ENCODE results near the gene GAS2L2.
A peak's percentile ranks its signal among the peaks of the same experiment; 100 is the strongest.

GAS2L2 gene

DNA sequence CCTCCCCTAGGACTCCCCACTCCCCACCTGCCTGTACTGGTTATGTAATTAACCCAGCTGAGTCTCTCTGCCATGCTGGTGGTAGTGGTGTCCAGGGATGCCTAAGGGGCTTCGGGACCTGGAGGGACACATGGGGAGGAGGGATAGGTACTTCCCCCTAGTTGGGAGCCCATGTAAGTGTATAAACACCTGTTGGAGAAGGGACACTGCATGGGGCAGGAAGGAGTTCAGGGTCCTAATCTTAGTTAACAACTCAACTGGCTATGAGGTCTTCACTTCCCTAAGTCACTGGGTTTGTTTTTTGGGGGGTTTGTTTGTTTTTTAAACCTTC, 20.3 kb downstream of the GAS2L2 start:
- no peaks in the 10 kb centered on the region for H3K9me3 ChIP-seq (ENCODE audit: control insufficient read depth, insufficient read depth, low read length)
- peaks cover 13% of the 10 kb centered on the region for H3K4me1 ChIP-seq (ENCODE audit: insufficient read depth, low read length)
- H3K36me3 ChIP-seq (ENCODE audit: insufficient read depth, low read length) = no peaks in the 10 kb centered on the region
- H3K9ac ChIP-seq (ENCODE audit: low read depth, low read length) = no peak overlapping the region; the same call in 1 of the 2 replicates

DNA sequence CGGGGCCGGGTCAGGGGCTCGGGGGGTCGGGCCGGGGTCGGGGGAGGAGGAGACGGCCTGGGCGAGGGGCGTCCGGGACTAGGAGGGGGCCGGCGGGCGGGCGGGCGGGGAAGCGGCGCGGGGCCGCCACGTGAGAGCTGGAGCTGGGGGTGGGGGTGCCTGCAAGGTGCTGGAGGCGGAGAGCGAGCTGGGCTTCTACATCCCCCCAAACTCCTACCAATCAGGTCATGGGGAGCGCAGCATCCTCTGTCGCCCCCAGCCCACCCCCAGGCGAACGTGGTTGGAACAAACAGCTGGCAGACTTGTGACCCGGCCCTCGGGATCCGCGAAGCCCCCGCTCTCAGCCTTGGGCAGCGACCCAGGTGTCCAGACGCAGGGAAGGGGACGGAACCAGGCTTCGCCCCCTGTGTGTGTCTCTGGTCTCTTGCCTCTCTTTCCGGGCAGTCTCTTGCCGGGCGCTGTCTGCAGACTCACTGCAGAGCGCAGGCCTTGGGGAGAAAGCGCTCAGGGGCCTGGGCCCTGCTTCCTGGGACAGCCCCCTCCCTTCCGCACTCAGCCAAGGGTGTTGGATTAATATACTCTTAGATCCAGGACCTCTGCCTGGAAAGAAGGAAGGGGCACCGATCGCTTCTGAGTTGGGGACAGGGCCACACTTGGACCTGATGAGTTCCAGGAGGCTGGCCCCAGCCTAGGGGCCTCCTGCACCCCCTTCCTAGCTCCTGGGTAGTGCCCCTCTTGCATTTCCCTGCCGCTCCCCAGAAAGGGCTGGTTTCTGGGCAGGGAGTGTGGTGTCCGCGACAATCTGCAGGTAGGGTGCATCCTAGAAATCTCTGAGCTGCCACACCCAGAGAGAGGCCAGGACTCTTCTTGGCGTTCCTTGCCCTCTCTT, 20.9 kb downstream of the GAS2L2 start:
- H3K9ac ChIP-seq (ENCODE audit: low read depth, low read length) = peak overlapping the region; percentile 64

DNA sequence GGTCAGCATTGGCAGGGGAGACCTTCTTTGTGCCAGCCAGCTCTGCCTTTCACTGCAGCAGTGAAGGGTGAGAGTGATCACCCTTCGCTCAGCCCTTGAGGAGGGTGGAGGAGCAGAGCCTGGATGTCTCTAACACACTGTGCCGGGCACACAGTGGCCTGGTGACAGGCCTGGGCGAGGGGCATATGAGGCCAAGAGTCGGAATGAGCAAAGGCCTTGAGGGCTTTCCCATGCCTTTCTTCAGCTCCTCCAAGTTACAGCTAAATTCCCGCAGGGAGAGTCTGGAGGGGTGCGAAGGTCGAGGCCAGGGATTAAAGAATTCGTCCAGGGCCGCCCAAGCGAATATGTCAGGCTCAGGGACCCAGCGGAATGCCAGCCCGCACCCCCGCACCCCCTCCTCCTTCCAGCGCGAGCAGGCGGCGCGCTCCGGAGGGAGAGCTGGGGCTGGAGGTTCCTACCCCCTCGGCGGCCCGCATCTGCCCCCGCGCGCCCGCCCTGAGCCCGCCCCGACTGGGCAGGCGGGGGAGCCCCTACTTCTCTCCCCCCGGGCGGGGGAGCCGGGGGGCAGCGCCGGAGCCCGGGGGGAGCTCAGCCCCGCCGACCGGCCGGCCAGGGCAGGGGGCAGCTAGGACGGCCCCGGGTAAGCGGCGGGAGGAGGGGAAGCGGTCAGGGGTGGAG, 21.7 kb downstream of the GAS2L2 start, which contains the start of gene RASL10B:
Gene RASL10B (plus strand): TSS at position 401 of the 678 bp plus-strand sequence. CDS start 3,546 bp downstream, outside the sequence.
- H3K4me1 ChIP-seq (ENCODE audit: insufficient read depth, low read length) = peaks cover 13% of the 10 kb centered on the region
- H3K9me3 ChIP-seq (ENCODE audit: control insufficient read depth, insufficient read depth, low read length) = no peaks in the 10 kb centered on the region
- H3K9ac ChIP-seq (ENCODE audit: low read depth, low read length) = peak within 1 kb of the TSS; percentile 64
- H3K36me3 ChIP-seq (ENCODE audit: insufficient read depth, low read length) = no peaks in the 10 kb centered on the region

More for the DNA sequence above, 20.9 kb downstream of the GAS2L2 start:
- no peaks in the 10 kb centered on the region for H3K36me3 ChIP-seq (ENCODE audit: insufficient read depth, low read length)
- no peaks in the 10 kb centered on the region for H3K9me3 ChIP-seq (ENCODE audit: control insufficient read depth, insufficient read depth, low read length)
- peaks cover 13% of the 10 kb centered on the region for H3K4me1 ChIP-seq (ENCODE audit: insufficient read depth, low read length)

DNA sequence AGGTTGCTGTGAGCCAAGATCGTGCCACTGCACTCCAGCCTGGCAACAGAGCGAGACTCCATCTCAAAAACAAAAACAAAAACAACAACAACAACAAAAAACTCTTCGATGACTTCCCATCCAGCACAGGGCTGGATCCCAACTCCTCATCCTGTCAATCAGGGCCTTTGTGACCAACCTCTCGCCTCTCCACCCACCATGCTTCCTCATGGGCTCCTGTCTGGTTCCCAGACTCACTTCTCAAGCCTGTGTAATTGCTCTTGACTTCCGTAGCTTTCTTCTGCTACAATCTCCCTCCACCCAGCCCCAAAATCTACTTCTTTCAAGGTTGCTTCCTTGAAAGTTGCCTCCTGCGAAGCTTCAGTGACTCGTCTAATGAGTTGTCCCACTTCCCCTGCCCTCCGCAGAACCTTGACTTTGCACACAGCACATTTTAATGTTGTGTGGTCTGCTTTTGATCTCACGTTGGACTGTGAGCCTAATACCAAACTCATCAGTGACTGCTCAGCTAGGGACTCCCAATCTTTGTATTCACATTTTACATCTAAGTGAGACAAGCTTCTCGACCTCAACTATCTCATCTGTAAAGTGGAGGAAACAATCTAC, 22.5 kb downstream of the GAS2L2 start:
- Histone ChIP-seq H3K36me3 (ENCODE audit: insufficient read depth, low read length) (0 out of 2 replicates have a peak, but pooled peaks cover under 1% of the 10 kb centered on the region), H3K9ac (ENCODE audit: low read depth, low read length) (no peak overlapping the region), H3K9me3 (ENCODE audit: control insufficient read depth, insufficient read depth, low read length) (no peaks in the 10 kb centered on the region), H3K4me1 (ENCODE audit: insufficient read depth, low read length) (peaks cover 18% of the 10 kb centered on the region)

DNA sequence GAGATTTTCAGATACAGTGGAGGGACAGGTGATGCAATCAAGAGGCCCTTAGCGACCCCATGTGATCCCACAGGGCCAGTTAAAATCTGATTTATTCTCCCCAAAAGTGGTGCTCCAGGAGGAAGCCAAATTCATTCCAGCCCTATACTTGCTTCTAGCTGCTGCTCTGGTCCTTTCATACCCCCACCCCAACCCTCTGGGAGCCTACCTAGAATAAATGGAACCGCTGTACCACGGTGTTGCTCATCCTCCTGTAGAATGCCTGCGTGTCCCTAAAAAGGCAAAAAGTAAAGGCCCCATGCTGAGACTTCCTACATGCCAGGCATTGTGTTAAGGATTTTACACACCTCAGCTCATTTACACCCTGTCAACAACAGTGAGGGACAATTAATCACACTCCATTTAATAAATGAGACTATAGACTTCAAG, 23.6 kb downstream of the GAS2L2 start:
- H3K9ac ChIP-seq (ENCODE audit: low read depth, low read length) = no peak overlapping the region
- peaks cover 23% of the 10 kb centered on the region for H3K4me1 ChIP-seq (ENCODE audit: insufficient read depth, low read length)
- peaks cover 8% of the 10 kb centered on the region; the same call in 1 of the 2 replicates for H3K36me3 ChIP-seq (ENCODE audit: insufficient read depth, low read length)
- H3K9me3 ChIP-seq (ENCODE audit: control insufficient read depth, insufficient read depth, low read length) = no peaks in the 10 kb centered on the region

DNA sequence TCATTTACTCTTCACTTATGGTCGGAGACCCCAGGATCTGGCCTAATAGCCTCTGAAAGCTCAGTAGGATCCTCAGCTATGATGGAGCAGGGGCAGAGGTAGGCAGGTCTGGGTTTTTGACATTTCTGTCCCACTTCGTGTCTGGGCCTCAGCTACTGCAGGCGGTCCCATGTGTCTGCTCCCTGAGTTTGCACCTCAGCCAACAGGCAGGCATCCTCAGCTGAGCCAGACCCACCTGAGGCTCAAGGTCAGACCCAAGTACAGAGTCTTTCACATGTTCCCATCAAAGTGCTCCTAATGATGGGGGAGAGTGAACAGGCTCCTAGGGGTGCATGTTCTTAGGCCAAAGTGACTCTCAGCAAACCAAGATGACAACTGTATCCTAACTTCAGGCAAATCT, 24.5 kb downstream of the GAS2L2 start:
- H3K36me3 ChIP-seq (ENCODE audit: insufficient read depth, low read length) = peaks cover 11% of the 10 kb centered on the region
- H3K9me3 ChIP-seq (ENCODE audit: control insufficient read depth, insufficient read depth, low read length) = no peaks in the 10 kb centered on the region
- H3K9ac ChIP-seq (ENCODE audit: low read depth, low read length) = no peak overlapping the region
- H3K4me1 ChIP-seq (ENCODE audit: insufficient read depth, low read length) = peaks cover 23% of the 10 kb centered on the region

DNA sequence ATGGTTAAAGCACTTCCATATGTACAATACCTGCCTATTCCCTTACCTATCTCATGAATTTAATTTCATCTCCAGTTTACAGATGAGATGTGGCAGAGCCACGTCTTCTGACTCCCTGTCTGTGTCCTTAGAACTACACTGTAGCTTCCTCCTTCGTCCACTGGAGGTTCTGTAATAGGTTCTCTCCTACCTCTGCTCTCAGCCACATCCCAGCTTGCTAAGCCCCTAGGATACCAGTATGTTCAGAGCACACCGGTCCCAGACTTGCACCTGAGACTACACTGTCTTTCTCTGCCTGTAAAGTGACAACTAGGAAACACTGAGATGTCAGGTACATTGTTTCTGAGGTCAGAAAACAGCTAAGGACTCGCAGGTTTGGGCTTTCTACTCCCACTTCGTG, 25.4 kb downstream of the GAS2L2 start:
- no peaks in the 10 kb centered on the region for H3K9me3 ChIP-seq (ENCODE audit: control insufficient read depth, insufficient read depth, low read length)
- peaks cover 11% of the 10 kb centered on the region for H3K36me3 ChIP-seq (ENCODE audit: insufficient read depth, low read length)
- peaks cover 23% of the 10 kb centered on the region for H3K4me1 ChIP-seq (ENCODE audit: insufficient read depth, low read length)
- no peak overlapping the region for H3K9ac ChIP-seq (ENCODE audit: low read depth, low read length)

DNA sequence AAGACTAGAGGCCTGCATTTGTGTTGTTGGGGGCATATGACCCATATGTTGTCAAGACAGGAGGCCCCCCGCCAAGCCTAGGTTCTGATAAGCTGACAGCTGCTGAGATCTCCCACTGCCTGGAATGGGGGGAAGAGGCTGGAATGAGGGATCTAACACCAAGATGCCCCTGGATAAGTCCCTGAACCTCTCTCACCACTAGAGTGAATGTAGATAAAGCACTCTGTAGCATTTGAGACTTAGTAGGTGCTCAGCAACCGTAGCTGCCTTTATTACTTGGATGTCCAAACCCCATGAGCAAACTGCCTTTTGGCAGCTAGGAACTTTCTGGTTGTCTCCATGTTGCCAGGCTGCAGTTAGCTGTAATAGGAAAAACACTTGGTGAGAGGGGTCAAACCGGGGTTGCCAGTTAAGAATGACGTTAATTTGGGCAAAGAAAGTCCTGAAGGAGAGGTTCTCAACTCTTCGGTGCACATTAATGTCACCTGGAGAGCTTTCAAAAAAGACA, 26.0 kb downstream of the GAS2L2 start:
- peaks cover 11% of the 10 kb centered on the region for H3K36me3 ChIP-seq (ENCODE audit: insufficient read depth, low read length)
- H3K4me1 ChIP-seq (ENCODE audit: insufficient read depth, low read length) = peaks cover 23% of the 10 kb centered on the region
- no peak overlapping the region for H3K9ac ChIP-seq (ENCODE audit: low read depth, low read length)
- H3K9me3 ChIP-seq (ENCODE audit: control insufficient read depth, insufficient read depth, low read length) = no peaks in the 10 kb centered on the region

DNA sequence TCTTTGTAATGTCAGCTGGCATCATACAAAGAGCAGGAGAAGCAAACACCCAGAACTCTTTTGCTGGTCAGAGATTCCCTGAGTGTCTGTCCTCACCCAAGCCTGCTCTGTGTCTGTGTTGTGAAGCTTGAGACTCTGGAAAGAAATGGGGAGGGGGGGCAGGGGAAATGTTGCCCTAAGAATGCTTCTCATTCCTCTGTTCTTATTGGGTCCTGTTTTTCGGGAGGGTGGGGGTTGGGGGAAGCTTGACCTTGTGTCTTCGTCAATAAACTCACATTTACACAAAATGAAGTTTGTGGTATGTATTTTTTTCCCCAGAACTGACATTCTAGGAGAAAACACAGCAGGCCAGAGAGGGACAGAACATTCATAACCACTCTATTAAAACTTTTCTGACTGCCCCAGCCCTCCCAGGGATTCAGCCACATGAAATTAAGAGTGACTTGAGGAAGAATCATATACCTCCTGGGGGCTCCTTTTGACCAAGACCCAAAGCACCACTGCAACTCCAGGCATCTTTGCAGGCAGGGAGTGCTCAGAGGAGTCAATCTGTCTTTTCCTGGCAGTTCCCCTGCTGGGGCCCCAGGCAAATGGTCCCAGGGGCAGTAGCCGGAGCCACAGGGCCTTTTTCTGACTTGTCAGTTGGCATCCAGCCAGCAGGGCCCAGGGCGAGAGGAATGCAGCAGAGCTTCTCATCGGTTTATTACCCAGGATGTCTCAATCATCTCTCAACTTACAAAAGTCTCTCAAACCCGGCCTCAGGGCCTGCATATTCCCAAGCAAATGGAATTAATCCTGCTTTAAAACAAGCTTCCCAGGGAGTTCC, 26.7 kb downstream of the GAS2L2 start:
- peaks cover 11% of the 10 kb centered on the region for H3K36me3 ChIP-seq (ENCODE audit: insufficient read depth, low read length)
- no peak overlapping the region for H3K9ac ChIP-seq (ENCODE audit: low read depth, low read length)
- no peaks in the 10 kb centered on the region for H3K9me3 ChIP-seq (ENCODE audit: control insufficient read depth, insufficient read depth, low read length)
- H3K4me1 ChIP-seq (ENCODE audit: insufficient read depth, low read length) = peaks cover 23% of the 10 kb centered on the region

DNA sequence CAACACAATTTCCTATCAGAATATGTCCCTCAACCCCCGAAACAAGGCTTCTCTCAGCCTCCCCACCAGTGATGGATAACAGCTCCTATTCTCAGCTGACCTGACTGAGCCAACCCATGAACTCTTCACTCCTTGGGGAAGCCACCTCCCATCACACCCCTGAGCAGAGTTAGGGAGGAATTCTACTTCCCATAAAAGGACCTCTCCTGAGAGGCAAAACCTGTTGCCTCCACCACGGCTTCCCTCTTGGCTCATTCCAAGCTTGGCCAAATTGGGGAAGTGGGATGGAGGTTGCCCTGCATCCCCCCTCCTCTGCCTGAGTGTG, 27.3 kb downstream of the GAS2L2 start:
- peaks cover 19% of the 10 kb centered on the region for H3K4me1 ChIP-seq (ENCODE audit: insufficient read depth, low read length)
- no peaks in the 10 kb centered on the region for H3K9me3 ChIP-seq (ENCODE audit: control insufficient read depth, insufficient read depth, low read length)
- H3K36me3 ChIP-seq (ENCODE audit: insufficient read depth, low read length) = peaks cover 11% of the 10 kb centered on the region
- no peak overlapping the region for H3K9ac ChIP-seq (ENCODE audit: low read depth, low read length)

DNA sequence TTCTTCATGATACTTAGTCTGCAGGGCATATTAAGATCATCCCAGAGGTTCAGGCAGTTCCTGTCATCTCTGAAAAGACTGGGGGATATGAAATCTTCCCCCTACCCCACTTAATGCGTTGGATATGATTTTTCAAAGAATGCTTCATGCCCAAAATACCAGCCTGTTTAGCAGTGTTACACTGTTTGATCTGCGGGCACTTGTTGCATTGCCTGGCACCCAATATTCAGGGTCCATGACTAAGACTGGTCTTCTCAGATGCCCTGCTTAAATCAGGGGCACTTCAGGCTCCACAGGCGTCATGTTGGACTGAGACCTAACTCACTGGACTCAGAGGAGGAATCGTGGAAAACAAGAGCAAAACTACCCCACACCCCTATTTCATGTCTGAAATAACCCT, 28.0 kb downstream of the GAS2L2 start:
- H3K9ac ChIP-seq (ENCODE audit: low read depth, low read length) = no peak overlapping the region
- H3K36me3 ChIP-seq (ENCODE audit: insufficient read depth, low read length) = peaks cover 11% of the 10 kb centered on the region

DNA sequence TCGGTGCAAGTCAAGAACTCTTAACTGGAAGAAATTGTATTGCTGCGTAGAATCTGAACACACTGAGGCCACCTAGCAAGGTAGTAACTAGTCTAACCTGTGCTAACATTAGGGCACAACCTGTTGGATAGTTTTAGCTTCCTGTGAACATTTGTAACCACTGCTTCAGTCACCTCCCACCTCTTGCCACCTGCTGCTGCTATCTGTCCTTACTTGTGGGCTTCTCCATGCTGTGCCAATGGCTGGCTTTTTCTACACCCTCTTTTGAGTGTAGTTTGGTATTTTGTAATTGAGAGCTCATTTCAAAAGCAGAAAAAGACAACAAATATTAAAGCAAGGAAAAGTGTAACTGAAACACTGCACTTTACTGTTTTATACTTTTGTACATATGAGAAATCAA, 29.3 kb downstream of the GAS2L2 start:
- Histone ChIP-seq H3K36me3 (ENCODE audit: insufficient read depth, low read length) (peaks cover 11% of the 10 kb centered on the region), H3K4me1 (ENCODE audit: insufficient read depth, low read length) (peaks cover 10% of the 10 kb centered on the region), H3K9me3 (ENCODE audit: control insufficient read depth, insufficient read depth, low read length) (no peaks in the 10 kb centered on the region), H3K9ac (ENCODE audit: low read depth, low read length) (no peak overlapping the region)

More for the DNA sequence above, 28.0 kb downstream of the GAS2L2 start:
- Histone ChIP-seq H3K4me1 (ENCODE audit: insufficient read depth, low read length) (peaks cover 19% of the 10 kb centered on the region), H3K9me3 (ENCODE audit: control insufficient read depth, insufficient read depth, low read length) (no peaks in the 10 kb centered on the region)

DNA sequence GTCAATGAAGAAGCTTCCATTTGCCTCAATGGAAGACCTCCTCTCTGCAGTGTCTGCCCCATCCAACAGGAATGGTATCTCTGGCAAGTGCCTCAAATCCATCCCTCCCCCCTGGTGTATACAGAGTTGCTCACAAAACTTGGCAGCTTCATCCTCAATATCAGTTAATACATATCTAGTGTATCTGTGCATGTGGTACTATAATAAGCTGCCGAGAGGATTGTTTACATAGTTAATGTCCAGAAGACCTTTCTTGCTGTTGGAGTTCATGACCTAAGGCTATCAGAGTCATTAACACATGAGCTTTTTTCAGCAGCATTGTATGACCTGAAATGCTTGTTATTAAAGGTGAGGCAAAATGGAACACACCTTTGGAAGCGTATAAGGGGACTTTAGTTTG, 35.6 kb downstream of the GAS2L2 start:
- H3K9ac ChIP-seq (ENCODE audit: low read depth, low read length) = no peak overlapping the region
- peaks cover 5% of the 10 kb centered on the region; the same call in 1 of the 2 replicates for H3K36me3 ChIP-seq (ENCODE audit: insufficient read depth, low read length)
- no peaks in the 10 kb centered on the region for H3K4me1 ChIP-seq (ENCODE audit: insufficient read depth, low read length)
- H3K9me3 ChIP-seq (ENCODE audit: control insufficient read depth, insufficient read depth, low read length) = no peaks in the 10 kb centered on the region

Measured in ES-I3 (cell line).